Neural cell (in vitro differentiated cells): ENCODE measurements around the gene PXDN. TPM values are rescaled to one million over a fixed set of nuclear protein-coding genes. Genes with fewer than 3 reads are reported as not detected.

Experiments used
- H2AFZ ChIP-seq: fragments of 200-600, 300-800 bp; sonication (generic), shearing (Covaris generic); 2 replicates; pipeline ENCODE4 v1.6.0; 2014; ENCODE audit warnings: low read depth, mild to moderate bottlenecking, antibody characterized with exemption, low read length, moderate library complexity
- H3F3A ChIP-seq: fragments of 200-600 bp; shearing (Covaris generic); 2 replicates; pipeline ENCODE4 v1.6.1; 2016; ENCODE audit warnings: mild to moderate bottlenecking, moderate library complexity, mixed read lengths, antibody characterized with exemption, low read length; ENCODE audit not compliant: insufficient read depth, poor library complexity, severe bottlenecking
- H3K27ac ChIP-seq: fragments of 200-600, 300-800 bp; sonication (generic), shearing (Covaris generic); 2 replicates; pipeline ENCODE4 v1.5.1; 2014; ENCODE audit warnings: mild to moderate bottlenecking, low read length, moderate library complexity
- H3K27me3 ChIP-seq: fragments of 300-800, 200-600 bp; sonication (generic), shearing (Covaris generic); 2 replicates; pipeline ENCODE4 v1.6.0; 2014; ENCODE audit warnings: mild to moderate bottlenecking, low read depth, low read length, moderate library complexity; ENCODE audit not compliant: insufficient read depth
- H3K36me3 ChIP-seq: fragments of 300-800, 200-600 bp; sonication (generic), shearing (Covaris generic); 2 replicates; pipeline ENCODE4 v1.5.1; 2014; ENCODE audit warnings: mild to moderate bottlenecking, antibody characterized with exemption, low read length, moderate library complexity; ENCODE audit not compliant: insufficient read depth
- H3K4me2 ChIP-seq: fragments of 300-800, 200-600 bp; sonication (generic), shearing (Covaris generic); 2 replicates; pipeline ENCODE4 v1.6.0; 2014; ENCODE audit warnings: mild to moderate bottlenecking, low read length
- H3K4me3 ChIP-seq: fragments of 300-800, 200-600 bp; sonication (generic), shearing (Covaris generic); 2 replicates; pipeline ENCODE4 v1.5.1; 2014; ENCODE audit warnings: mild to moderate bottlenecking, low read length, moderate library complexity
- H3K79me2 ChIP-seq: fragments of 200-600 bp; shearing (Covaris generic); replicated peaks from 2 replicates; pipeline ENCODE4 v1.6.0; 2014; ENCODE audit warnings: mild to moderate bottlenecking, low read length, moderate library complexity; ENCODE audit not compliant: insufficient read depth
- H3K9ac ChIP-seq: fragments of 300-800, 200-600 bp; sonication (generic), shearing (Covaris generic); 2 replicates; pipeline ENCODE4 v1.6.1; 2016; ENCODE audit warnings: mild to moderate bottlenecking, low read length, mixed read lengths
- H3K9me2 ChIP-seq: fragments of 200-600 bp; shearing (Covaris generic); 2 replicates; pipeline ENCODE4 v1.6.1; 2016; ENCODE audit warnings: mild to moderate bottlenecking, low read length, mixed read lengths; ENCODE audit not compliant: insufficient read depth
- H3K9me3 ChIP-seq: fragments of 200-600, 300-800 bp; sonication (generic), shearing (Covaris generic); 2 replicates; pipeline ENCODE4 v1.6.1; 2016; ENCODE audit warnings: mild to moderate bottlenecking, mixed run types, low read length, moderate library complexity, mixed read lengths
- H4K20me1 ChIP-seq: fragments of 200-600 bp; shearing (Covaris generic); 2 replicates; pipeline ENCODE4 v1.6.1; 2016; ENCODE audit warnings: mild to moderate bottlenecking, mixed run types; ENCODE audit not compliant: insufficient read depth
- CTCF ChIP-seq: fragments of 450-650 bp; IDR thresholded peaks from 2 replicates; pipeline ENCODE4 v1.5.1; 2014; ENCODE audit warnings: antibody characterized with exemption, mild to moderate bottlenecking, moderate library complexity; ENCODE audit not compliant: poor library complexity, severe bottlenecking
- EP300 ChIP-seq: fragments of 450-650 bp; conservative IDR thresholded peaks from 2 replicates; pipeline ENCODE4 v1.6.1; 2014; ENCODE audit warnings: antibody characterized with exemption, mild to moderate bottlenecking, moderate library complexity; ENCODE audit not compliant: poor library complexity, severe bottlenecking
- EZH2 ChIP-seq: fragments of 200-600, 300-800 bp; shearing (Covaris generic), sonication (generic); IDR thresholded peaks from 2 replicates; pipeline ENCODE4 v1.6.1; 2014; ENCODE audit warnings: antibody characterized with exemption, low read length, borderline replicate concordance, mild to moderate bottlenecking; ENCODE audit not compliant: insufficient read depth, poor library complexity, severe bottlenecking
- MXI1 ChIP-seq: fragments of 450-650 bp; conservative IDR thresholded peaks from 2 replicates; pipeline ENCODE4 v1.6.1; 2014; ENCODE audit warnings: antibody characterized with exemption, mild to moderate bottlenecking; ENCODE audit not compliant: poor library complexity, severe bottlenecking
- POLR2AphosphoS5 ChIP-seq: IDR thresholded peaks from 2 replicates; pipeline ENCODE4 v1.6.1; 2012
- RAD21 ChIP-seq: fragments of 450-650 bp; conservative IDR thresholded peaks from 2 replicates; pipeline ENCODE4 v1.6.1; 2014; ENCODE audit warnings: antibody characterized with exemption, mild to moderate bottlenecking, moderate library complexity
- REST ChIP-seq: IDR thresholded peaks from 2 replicates; pipeline ENCODE4 v1.6.1; 2012; ENCODE audit warnings: borderline replicate concordance
- SMC3 ChIP-seq: fragments of 450-650 bp; conservative IDR thresholded peaks from 2 replicates; pipeline ENCODE4 v1.6.1; 2014; ENCODE audit warnings: antibody characterized with exemption, mild to moderate bottlenecking, moderate library complexity; ENCODE audit not compliant: poor library complexity
- TAF1 ChIP-seq: IDR thresholded peaks from 2 replicates; pipeline ENCODE4 v1.6.1; 2012; ENCODE audit warnings: low read depth
- polyA plus RNA-seq: library from polyadenylated mRNA; depleted of rRNA; stranded (reverse); fragments of >200 nt; gene quantifications from 2 replicates; pipeline ENCODE4 v1.2.3, GENCODE V29; 2014

Gene PXDN
- polyA plus RNA-seq, 1 donor from 2014 or later = 181 TPM

GRCh38 chr2:1584051-1584531, 160.2 kb downstream of the PXDN start:
- Histone ChIP-seq H3K9me2 (no peaks in the 10 kb centered on the region), H3F3A (no peaks in the 10 kb centered on the region), H4K20me1 (no peaks in the 10 kb centered on the region), H3K36me3 (no peaks in the 10 kb centered on the region), H3K4me2 (no peak overlapping the region), H2AFZ (no peak overlapping the region), H3K4me3 (no peak overlapping the region), H3K9me3 (no peaks in the 10 kb centered on the region), H3K27ac (no peak overlapping the region), H3K79me2 (no peaks in the 10 kb centered on the region), H3K27me3 (no peaks in the 10 kb centered on the region), H3K9ac (no peak overlapping the region)
- TF ChIP-seq REST (no peak), EP300 (no peak), POLR2AphosphoS5 (no peak), EZH2 (no peak), MXI1 (no peak), RAD21 (no peak), CTCF (no peak), SMC3 (no peak), TAF1 (no peak)

DNA sequence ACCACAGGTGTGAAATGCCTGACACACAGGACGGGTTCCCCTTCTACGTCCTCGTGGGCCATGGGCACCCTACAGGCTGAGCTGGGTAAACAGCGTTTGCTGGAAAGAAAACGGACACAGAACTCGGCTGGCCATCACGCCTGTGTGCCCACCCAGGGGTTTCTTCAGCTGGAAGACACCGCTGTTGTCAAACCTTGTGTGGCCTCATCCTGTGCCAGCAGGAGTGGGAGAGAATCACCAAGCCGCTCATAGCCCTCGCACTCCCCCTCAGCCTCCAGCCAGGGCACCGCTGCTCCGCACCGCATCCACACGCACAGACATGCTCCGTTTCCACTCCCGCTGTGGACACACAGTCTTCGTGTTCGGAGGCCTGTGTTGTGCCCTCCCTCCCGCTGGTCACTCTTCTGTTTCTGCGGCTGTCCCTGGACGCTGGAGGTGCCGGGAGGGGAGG, 161.4 kb downstream of the PXDN start:
- Histone ChIP-seq H3K4me2 (no peak overlapping the region), H3K27me3 (no peaks in the 10 kb centered on the region), H3K27ac (no peak overlapping the region), H3K9me2 (no peaks in the 10 kb centered on the region), H3K9ac (no peak overlapping the region), H3K36me3 (no peaks in the 10 kb centered on the region), H2AFZ (no peak overlapping the region), H3K79me2 (no peaks in the 10 kb centered on the region), H3K4me3 (no peak overlapping the region), H4K20me1 (no peaks in the 10 kb centered on the region), H3F3A (no peaks in the 10 kb centered on the region), H3K9me3 (no peaks in the 10 kb centered on the region)
- no peak for TF ChIP-seq CTCF
- TF ChIP-seq REST = no peak
- no peak for TF ChIP-seq POLR2AphosphoS5
- no peak for TF ChIP-seq EZH2
- no peak for TF ChIP-seq RAD21
- TF ChIP-seq EP300 = no peak
- TF ChIP-seq TAF1 = no peak
- no peak for TF ChIP-seq SMC3
- no peak for TF ChIP-seq MXI1
